ENCODE measurements around the gene THEMIS.
A peak's percentile ranks its signal among the peaks of the same experiment; 100 is the strongest.

The THEMIS gene

DNA sequence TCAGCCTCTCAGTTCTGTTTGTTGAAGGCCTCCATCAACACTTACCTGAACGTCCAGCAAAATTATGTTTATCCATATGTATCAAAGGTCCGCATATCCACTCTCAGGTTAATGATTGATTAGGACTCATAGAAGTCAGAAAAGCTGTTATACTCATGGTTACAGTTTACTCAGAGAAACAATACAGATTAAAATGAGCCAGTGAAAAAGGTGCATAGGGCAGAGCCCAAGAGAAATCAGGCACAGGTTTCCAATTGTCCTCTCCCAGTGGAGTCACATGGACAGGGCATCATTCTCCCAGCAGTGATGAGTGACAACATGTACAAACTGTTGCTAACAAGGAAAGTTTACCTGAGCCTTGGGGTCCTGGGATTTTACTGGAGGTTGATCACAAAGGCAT is 36.2 kb downstream of the THEMIS start:
- FAIRE-seq (no peak), DNase-seq (ENCODE audit: insufficient read length, low spot score) (no peak)

DNA sequence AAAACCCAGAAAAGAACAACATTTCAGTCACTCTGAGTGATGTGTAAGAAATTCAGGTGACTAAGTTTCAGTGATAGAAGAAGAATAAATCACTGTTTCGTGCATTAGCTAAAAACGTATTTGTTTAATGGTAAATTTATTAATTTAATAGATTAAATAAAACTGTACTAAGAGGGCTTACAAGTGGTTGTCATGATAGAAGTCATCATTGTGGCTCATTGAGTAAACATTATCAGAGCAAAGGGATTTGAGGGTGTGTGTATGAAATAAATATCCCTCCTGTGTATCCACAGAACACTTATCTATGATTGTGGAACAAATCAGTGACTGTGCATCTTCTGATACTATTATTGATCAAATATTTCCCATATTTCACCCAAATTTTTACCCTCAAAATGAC is 40.1 kb downstream of the THEMIS start:
- DNase-seq (ENCODE audit: insufficient read length, low spot score) (no peak), FAIRE-seq (no peak)

DNA sequence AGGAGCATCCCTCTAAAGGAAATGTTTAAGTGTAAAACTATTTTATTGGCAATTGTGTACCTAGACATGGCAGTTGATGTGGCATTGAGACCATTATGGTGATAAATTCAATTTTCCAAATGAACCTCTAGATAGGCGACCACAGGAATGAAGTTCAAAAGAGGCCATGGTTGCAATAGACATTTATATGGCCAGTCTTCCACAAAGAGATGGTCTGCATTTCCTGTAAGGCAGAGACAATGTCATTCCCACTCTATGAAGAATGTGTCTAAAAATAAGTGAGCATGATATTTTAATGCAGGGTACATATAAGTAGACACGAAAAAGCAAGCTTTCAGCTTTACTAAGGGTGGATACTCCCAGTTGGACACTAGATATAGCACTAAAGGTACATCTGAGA is 40.9 kb downstream of the THEMIS start:
- FAIRE-seq: peak; percentile 9
- no peak for DNase-seq (ENCODE audit: insufficient read length, low spot score)

DNA sequence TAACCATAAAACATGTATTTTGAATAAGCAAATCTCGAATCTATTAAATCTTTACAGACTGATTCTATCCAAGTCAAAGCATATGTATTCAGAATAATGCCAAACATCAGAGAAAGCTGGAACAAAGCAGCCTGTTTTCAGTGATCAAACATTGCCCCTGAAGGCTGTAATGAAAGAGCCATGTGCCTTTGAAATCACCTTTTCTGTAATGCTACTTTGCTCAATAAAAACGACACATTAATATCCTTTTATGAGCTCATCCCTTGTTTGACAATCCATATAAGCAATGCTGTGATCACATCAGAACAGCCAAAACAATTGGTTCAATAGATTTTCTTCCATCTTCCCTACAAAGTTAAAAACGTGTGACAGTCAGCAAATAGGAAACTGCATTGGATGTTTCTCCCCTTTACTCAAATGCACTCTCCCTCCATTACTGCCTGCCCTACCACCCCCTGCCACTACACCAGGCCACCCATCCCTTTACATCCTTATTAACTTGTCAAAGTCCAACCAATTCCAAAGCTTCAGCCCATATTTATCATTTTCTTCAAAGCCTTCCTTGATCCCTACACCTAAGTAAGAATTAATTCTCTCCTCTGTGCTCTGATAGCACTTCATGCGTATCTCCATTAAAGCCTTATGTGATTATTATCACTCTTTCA is 42.0 kb downstream of the THEMIS start:
- FAIRE-seq (no peak), DNase-seq (ENCODE audit: insufficient read length, low spot score) (no peak)

DNA sequence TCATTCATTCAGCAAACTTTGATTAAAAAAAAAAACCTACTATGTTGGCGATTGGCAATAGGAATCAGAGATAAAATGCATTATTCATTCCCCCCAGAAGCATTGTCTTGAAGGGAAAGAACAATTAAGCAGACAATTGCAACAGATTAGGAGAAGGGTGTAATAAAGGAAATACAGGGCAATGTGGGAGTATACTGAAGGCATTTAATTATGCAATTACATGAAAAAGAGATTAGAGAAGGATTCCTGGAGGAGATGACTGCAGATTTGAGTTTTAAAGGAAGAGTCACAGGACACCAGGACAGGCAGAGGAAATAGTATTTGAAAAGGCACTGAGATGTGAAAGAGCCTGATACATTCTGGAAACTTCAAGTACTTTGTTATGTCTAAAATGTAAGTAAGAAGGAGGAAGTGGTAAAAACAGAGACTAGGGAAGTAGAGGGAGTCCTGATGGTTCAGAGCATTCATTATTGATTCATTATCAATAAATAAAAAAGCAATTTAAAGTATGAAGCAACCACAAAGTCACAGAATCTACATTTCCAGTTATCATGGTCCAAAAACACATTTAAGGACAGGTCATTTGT is 43.7 kb downstream of the THEMIS start:
- no peak for FAIRE-seq
- no peak for DNase-seq (ENCODE audit: insufficient read length, low spot score)

DNA sequence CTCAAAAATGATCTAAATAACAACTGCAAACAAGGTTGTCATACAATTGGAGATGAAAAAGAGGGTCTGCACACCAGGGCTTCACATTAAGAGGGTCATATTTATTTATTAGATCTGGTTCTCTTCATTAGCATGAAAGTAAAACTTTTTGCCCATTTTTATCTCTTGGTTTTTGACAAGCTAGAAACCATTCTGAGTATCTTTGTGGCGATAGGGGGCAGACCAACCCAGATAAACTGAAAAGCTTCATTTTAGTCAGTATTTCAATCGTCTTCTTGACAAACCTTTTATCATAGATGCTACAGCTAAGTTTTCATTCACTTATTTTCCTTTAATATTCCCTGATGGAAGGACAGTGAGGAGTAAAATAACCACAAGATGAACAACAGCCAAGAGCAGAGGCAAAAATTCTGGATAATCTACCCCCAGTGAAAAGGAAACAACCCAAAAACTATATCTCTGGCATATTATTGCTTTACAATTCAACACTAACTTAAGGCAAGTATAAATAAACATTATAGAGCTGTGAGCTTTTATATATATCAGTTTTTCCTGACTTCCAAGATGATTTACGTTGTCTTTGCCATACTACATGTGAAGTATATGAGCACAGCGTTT is 45.2 kb downstream of the THEMIS start:
- no peak for FAIRE-seq
- DNase-seq (ENCODE audit: insufficient read length, low spot score): peak; percentile 3

DNA sequence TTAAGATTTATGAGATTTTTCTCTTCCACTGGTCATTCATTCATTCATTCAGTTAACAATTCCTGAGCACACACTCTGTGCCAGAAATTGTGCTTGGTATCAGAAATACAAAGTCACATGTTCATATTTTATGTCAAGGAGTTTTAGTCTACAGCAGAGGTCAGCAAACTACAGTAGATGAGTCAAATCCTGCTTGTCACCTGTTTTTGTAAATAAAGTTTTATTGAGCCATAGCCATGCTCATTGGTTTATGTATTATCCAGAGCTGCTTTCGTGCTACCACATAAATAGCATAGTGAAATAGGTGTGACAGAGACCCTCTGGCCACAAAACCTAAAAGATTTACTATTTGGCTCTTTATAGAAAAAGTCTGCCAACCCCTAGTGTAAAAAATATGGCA is 46.8 kb downstream of the THEMIS start:
- FAIRE-seq (no peak), DNase-seq (ENCODE audit: insufficient read length, low spot score) (no peak)

DNA sequence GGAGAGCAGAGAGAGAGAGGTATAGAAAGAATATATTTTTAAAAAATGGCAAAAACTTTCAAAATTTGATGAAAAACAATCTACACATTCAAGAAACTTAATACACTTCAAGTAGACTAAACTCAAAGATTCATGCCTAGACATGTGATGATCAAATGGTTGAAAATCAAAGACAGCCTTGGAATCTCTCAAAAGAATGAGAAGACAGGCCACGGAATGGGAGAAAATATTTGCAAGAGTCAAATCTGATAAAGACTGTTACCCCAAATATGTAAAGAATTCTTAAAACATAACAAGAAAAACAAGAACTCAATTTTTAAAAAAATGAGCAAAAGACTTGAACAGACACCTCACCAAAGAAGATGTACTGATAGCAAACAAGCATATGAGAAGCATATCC is 49.7 kb downstream of the THEMIS start:
- no peak for FAIRE-seq
- DNase-seq (ENCODE audit: insufficient read length, low spot score): no peak

DNA sequence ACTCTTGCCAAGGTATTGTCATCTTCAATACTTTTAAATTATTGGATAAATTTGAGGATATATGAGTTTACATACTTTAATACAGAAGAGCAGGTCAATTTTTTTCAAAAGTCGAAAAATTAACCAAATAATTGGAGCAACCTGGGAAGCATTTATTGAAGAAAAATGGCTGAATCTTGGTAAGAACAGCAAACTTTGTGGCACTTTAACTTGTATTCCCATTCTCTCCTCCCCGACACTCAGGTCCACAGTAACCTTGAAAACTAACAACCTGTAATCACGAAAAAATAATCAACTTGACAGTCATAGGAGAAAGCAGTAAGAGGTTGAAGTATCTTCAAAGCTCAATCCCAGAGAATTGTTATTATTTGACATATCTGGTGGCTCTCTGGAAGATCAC is 55.6 kb downstream of the THEMIS start:
- FAIRE-seq (no peak), DNase-seq (ENCODE audit: insufficient read length, low spot score) (no peak)

DNA sequence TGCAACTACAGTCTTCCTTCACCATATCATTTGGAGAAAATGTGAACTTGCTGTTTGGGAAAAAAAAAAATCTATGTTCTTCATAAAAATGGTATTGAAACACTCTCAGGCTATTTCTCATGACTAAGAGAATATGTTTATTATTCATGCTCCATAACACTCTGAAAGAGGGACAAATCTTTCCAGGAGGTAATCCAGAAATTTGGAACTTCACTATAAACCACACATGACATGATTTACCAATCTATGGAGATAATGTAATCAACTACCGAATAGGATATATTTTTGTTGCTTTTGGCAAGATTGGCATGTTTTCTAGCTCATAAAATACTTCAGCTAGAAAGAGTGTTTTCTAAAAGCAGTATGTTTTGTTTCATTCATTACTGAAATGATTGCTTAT is 56.3 kb downstream of the THEMIS start:
- FAIRE-seq (no peak), DNase-seq (ENCODE audit: insufficient read length, low spot score) (no peak)

DNA sequence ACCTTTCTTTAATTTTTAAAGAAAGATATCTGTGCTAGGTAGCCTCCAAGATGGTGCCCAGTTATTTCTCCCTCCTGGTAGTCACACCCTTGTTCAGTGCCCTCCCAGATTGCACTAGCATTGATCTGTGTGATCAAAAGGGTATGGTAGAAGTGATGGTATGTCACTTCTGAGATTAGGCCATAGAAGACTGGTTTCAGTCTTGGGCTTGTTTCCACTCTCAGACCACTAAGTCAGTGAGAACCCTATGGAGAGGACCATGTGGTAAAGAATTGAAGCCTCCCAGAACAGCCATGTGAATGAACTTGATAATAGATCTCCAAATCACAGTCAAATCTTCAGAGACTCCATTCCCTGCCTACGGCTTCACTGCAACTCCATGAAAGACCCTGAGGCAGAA is 57.3 kb downstream of the THEMIS start:
- FAIRE-seq: no peak

DNA sequence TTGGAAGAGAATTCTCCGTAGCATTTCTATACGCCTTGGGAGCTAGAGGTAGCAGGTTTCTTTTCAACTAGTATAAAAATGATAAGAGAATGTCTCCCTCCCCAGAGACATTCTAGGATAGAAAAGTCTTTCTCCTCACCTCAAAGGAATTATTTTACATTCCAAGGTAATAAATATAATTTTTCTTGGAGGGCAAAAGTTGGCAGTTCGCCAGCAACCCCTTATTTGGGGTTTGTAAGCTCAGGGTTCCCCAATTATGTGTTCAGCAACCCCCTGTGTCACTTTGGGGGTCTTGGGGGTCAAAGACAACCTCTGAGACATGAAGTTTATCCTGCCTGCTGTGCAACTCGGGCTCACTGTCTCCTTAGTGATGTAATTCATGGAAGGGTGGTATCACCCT is 58.3 kb downstream of the THEMIS start:
- FAIRE-seq: no peak
- no peak for DNase-seq (ENCODE audit: insufficient read length, low spot score)

More for the DNA sequence above, 57.3 kb downstream of the THEMIS start:
- DNase-seq (ENCODE audit: insufficient read length, low spot score): no peak

DNA sequence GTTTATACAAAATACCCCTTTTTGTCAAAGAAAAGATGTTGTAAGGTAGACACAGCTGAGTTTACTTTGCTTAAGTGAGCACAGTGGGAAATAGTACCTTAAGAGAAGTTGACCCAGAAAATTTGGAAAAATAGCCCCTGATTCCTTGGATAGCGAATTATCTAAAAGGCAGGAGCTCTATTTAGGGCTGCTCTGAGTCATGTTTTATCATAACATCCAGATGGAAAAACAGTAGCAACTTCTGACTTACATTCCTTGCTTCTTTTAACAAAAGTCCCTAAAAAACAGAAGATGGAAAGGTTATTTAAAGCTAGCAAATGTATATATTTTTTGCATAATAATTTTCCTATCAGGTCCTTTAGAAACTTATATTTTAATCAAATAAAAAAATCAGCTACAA is 59.0 kb downstream of the THEMIS start:
- FAIRE-seq (no peak), DNase-seq (ENCODE audit: insufficient read length, low spot score) (no peak)

DNA sequence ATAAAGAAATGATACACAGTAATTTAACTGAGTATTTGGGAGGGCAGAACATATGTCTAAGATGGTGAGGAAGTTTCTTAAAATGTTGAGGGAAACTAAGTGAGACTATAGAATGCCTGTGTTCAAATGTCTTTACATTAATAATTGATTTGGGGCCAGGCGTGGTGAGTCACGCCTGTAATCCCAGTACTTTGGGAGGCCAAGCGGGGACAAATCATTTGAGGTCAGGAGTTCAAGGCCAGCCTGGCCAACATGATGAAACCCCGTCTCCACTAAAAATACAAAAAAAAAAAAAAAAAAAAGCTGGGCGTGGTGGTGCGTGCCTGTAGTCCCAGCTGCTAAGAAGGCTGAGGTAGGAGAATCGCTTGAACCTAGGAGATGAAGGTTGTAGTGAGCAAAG is 66.7 kb downstream of the THEMIS start:
- FAIRE-seq: no peak
- DNase-seq (ENCODE audit: insufficient read length, low spot score): no peak

DNA sequence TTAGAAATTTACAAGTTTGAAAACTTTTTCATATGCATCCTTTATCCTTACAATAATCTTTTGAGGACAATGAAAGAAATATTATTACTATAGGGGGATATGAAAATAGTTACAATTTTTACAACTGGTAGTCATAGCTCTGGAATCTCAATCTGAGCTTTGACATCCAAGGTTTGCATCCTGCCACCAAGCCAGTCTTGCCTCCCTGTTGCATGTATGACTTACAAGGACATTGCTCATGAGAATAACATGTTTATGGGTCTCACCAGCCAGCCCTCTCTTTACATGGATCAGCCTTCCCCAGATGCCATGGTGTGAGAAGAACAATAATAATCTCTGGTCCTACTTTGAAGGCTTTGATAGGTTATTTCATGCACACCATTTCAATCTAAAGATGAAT is 67.5 kb downstream of the THEMIS start:
- DNase-seq (ENCODE audit: insufficient read length, low spot score) (no peak), FAIRE-seq (no peak)

DNA sequence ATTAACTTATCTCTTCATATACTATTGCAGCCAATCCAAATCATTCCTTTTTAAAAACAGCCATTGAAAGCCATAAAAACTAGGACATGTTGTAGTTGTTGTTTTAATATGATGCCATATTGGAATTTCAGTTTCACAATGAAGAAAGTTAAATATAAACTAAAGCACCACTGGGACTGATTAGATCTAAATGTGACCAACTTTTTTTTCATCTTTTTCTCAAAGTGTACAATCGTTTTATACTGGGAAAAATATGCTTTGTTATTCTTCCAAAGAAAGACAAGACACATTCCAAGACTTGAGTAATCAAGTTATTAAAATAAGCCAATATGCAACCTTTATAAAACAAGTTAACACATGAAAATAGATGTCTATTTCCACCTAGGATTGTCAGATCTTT is 68.5 kb downstream of the THEMIS start:
- DNase-seq (ENCODE audit: insufficient read length, low spot score) (no peak), FAIRE-seq (no peak)

DNA sequence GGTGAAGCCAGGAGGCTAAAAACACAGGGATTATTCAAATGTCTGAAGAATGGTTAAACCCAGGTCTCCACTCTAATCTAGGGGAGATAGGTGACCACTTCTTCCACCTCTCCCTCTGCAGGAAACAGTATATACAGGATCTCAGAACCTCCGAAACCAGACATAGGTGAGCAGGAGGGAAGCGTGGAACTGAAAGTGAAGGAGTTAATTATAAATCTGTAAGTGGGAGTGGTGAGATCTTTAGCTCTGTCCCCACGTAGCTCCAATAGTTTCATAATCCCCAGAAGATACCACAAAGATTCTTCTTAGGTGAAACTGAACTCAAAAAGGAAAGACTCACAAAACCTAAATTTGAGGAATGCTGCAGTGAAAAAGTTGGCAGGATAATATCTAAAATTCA is 76.8 kb downstream of the THEMIS start:
- FAIRE-seq (no peak), DNase-seq (ENCODE audit: insufficient read length, low spot score) (no peak)

DNA sequence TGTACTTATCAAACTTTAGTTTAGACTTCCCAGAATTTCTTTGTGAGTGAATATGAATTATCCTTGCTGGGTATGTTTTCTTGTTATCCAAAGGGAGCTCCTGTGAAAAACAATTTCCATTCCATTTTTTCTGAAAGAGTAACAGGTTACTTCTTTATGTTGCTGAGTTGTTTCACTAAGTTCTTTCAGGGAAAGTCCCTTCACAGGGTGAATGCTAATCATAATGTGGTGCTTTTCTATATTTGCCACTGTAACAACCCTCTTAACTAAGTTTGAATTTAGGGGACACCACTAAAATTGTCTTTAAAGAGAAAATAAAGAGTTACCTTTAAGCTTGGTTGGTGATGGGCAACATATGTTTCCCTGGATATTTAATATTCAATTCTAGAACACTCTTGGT is 79.4 kb downstream of the THEMIS start:
- DNase-seq (ENCODE audit: insufficient read length, low spot score): no peak
- FAIRE-seq: no peak

DNA sequence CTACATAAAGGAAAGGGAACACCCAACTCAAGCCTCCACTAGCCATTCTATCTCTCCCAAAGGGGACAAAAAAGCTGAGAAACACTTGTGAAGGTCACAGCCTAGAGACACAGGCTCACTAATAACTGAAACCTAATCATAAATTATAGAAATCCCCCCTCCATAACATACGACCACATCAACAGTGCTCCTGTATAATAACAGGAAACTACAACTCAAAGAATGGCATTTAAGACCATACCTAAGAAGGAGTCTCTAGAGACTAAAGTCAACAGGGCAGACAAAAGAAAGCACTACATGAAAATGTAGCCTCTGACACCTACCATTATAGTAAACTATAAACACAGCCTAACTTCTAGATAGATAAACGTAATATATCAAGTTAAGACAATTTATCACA is 82.7 kb downstream of the THEMIS start:
- FAIRE-seq (no peak), DNase-seq (ENCODE audit: insufficient read length, low spot score) (no peak)

DNA sequence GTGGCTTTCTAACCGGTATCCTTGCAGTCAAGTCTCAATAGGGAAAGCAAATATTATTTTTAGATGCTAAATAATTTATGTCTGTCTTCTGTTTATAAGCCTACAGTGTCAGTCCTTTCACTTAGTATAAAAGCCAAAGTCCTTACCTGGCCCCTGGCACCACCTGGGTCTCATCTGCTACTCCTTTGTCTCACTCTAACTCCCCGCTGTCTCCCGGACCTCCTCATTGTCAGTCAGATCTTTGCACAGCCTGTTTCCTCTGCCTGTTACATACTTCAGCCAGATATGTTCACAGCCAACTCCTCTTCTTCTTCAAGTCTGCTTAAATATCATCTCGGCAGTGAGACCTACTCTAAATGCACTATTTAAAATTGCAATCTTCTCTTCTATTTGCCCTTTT is 84.2 kb downstream of the THEMIS start:
- no peak for FAIRE-seq

DNA sequence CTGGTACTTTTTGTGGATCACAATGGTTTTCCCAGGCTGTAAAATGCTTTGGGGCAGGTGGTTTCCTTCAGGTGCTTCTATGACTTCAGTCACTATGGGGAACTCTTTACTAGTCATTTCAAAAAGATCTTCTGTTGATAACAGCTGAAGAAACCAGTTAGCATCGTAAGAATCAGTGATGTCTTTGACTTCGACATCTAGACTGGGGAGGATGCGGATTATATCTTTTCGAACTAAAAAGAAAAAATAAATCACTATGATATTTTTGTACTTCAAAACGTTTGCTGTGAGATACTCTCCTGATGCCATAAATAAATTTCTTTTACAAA is 87.2 kb downstream of the THEMIS start:
- DNase-seq (ENCODE audit: insufficient read length, low spot score): no peak
- no peak for FAIRE-seq

More for the DNA sequence above, 84.2 kb downstream of the THEMIS start:
- no peak for DNase-seq (ENCODE audit: insufficient read length, low spot score)

DNA sequence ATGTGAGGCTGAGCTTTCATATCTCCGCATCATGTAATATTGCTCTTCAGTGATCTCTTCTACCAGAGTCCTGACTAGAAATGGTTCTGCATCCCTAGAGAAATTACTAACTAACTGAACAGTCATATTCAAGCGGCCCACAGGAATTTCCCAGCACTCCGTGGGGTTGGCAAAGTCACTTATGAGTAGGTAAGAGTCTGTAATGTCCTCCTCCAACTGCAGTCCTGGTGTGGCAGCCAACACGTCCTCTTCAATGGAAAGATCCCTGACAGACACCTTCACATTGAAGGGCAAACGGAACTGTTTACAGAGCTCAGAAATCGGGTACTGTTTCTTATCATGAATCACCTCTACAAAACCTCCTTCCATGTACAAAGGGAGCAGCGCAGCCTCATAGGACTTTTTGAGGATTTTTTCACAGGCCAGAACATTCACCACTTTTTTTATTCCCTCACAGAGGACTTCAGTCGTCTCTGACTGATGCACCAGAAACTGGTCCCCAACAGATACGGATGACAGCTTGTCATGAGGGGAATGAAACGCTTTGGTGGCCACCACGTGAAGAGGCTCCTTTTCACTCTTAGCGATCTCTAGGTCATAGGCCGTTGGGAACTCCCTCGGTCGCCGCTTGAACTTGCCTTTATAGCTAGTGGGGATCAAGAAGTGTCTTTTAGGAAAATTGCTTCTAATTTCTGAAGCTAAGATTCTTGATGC is 87.7 kb downstream of the THEMIS start:
- DNase-seq (ENCODE audit: insufficient read length, low spot score): no peak
- FAIRE-seq: no peak
